Renal cortical epithelial cell (primary cell): ENCODE data around the gene IFI35. TPM values are rescaled to one million over a fixed set of nuclear protein-coding genes. Genes with fewer than 3 reads are reported as not detected.

ENCODE experiments used
- total RNA-seq: library from RNA; depleted of rRNA; stranded (reverse); fragments of >200 nt; gene quantifications from 2 replicates; pipeline ENCODE4 v1.2.3, GENCODE V29; 2014

IFI35 gene
- total RNA-seq, 1 donor from 2014 or later: 14.9 TPM

Other genes with a start within 250 kb of the IFI35 start
- not detected in 2 replicates for gene RAMP2, start 245.6 kb upstream of the IFI35 start, total RNA-seq
- gene VPS25, start 233.3 kb upstream of the IFI35 start, total RNA-seq: 70.5 and 148 TPM in 2 replicates
- gene WNK4, start 226.2 kb upstream of the IFI35 start, total RNA-seq: 1.9 and 9.7 TPM in 2 replicates
- 81.1 and 89.7 TPM in 2 replicates for gene COA3, start 208.1 kb upstream of the IFI35 start, total RNA-seq
- 0.05 TPM in 1 of 2 replicates, not detected in the other for gene CNTD1, start 207.9 kb upstream of the IFI35 start, total RNA-seq
- gene BECN1, start 182.5 kb upstream of the IFI35 start, total RNA-seq: 104 and 145 TPM in 2 replicates
- 138 and 153 TPM in 2 replicates for gene PSME3, start 173.4 kb upstream of the IFI35 start, total RNA-seq
- gene AOC2, start 162.2 kb upstream of the IFI35 start, total RNA-seq: 0.52 and 0.70 TPM in 2 replicates
- gene AOC3, start 155.6 kb upstream of the IFI35 start, total RNA-seq: under 0.01 and 0.17 TPM in 2 replicates
- gene G6PC1, start 106.0 kb upstream of the IFI35 start, total RNA-seq: not detected in 2 replicates
- 18.4 and 19.4 TPM in 2 replicates for gene AARSD1, start 42.3 kb upstream of the IFI35 start, total RNA-seq
- 0.20 and 2.4 TPM in 2 replicates for gene PTGES3L, start 26.7 kb upstream of the IFI35 start, total RNA-seq
- gene RUNDC1, start 26.2 kb upstream of the IFI35 start, total RNA-seq: 10.4 and 20.5 TPM in 2 replicates
- 476 and 871 TPM in 2 replicates for gene RPL27, start 8.4 kb upstream of the IFI35 start, total RNA-seq
- gene VAT1, start 15.6 kb downstream of the IFI35 start, total RNA-seq: 150 and 204 TPM in 2 replicates
- 0.65 and 0.69 TPM in 2 replicates for gene RND2, start 18.4 kb downstream of the IFI35 start, total RNA-seq
- gene BRCA1, start 118.6 kb downstream of the IFI35 start, total RNA-seq: 8.8 and 14.9 TPM in 2 replicates
- gene NBR1, start 164.4 kb downstream of the IFI35 start, total RNA-seq: 73.6 and 141 TPM in 2 replicates
- 2.3 and 2.4 TPM in 2 replicates for gene TMEM106A, start 205.1 kb downstream of the IFI35 start, total RNA-seq
- gene CCDC200, start 221.8 kb downstream of the IFI35 start, total RNA-seq: not detected in 2 replicates
- gene RNU2-1, start 227.2 kb downstream of the IFI35 start, total RNA-seq: not detected in 2 replicates